Suprapubic skin (tissue), 4 donors: ENCODE data around the gene RASGEF1C.

ENCODE experiments used
- CTCF ChIP-seq, 2 donors: fragments of 200-600 bp in 1 of 2; fragments of 450-650 bp in 1 of 2; sonication (generic) in 1 of 2; IDR thresholded peaks; one replicate each; pipeline ENCODE4 v1.5.1; 2016 to 2019; ENCODE audit warnings: antibody characterized with exemption in 2 of 2, mild to moderate bottlenecking in 1 of 2, moderate library complexity in 1 of 2
- EP300 ChIP-seq: sonication (generic); formaldehyde crosslinking; IDR thresholded peaks from one replicate; pipeline ENCODE4 v1.6.1; 2017; ENCODE audit warnings: antibody characterized with exemption
- POLR2A ChIP-seq, 2 donors: fragments of 450-650 bp; IDR thresholded peaks; one replicate each; pipeline ENCODE4 v1.6.1; 2017; ENCODE audit warnings: antibody characterized with exemption in 2 of 2, mild to moderate bottlenecking in 2 of 2, moderate library complexity in 2 of 2
- POLR2AphosphoS5 ChIP-seq, 3 donors: sonication (generic); formaldehyde crosslinking; IDR thresholded peaks; one replicate each; pipeline ENCODE4 v1.6.1; 2017; ENCODE audit warnings: antibody characterized with exemption in 3 of 3

- TF ChIP-seq CTCF (IDR thresholded peaks at IDR 0.05) (no peak), POLR2AphosphoS5 (IDR thresholded peaks at IDR 0.05) (no peak), POLR2A (IDR thresholded peaks at IDR 0.05) (no peak), EP300 (no peak)
These were observed 49.3 kb downstream of the RASGEF1C start for GRCh38 chr5:180159756-180160155.
